IPS-NIHi7 (cell line): Measurements from ENCODE around the gene MANSC4.

Experiments
- DNase-seq: peaks from one replicate; pipeline ENCODE4 v3.0.0; 2012; ENCODE audit warnings: mixed read lengths; ENCODE audit errors: extremely low spot score

MANSC4 gene

DNA sequence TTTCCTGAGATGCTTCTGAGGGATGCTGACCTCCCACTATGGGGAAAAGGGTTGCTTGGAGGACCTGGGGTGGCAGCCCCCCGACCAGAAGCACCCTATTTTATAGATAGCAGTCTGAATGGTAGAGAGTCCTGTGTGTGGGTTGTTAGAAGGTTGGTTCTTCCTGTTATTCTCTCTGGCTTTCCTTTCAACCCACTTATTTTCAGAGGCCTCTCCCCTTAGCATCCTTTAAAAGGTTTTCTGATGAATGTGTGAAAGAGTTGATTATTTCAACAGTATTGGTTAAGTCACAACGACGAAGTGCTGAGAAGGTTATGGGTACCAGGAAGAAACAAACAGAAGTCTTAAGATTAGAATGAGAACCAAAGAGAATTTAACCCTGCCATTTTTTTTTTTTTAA, 20.8 kb upstream of the MANSC4 start:
- DNase-seq, result no peak

DNA sequence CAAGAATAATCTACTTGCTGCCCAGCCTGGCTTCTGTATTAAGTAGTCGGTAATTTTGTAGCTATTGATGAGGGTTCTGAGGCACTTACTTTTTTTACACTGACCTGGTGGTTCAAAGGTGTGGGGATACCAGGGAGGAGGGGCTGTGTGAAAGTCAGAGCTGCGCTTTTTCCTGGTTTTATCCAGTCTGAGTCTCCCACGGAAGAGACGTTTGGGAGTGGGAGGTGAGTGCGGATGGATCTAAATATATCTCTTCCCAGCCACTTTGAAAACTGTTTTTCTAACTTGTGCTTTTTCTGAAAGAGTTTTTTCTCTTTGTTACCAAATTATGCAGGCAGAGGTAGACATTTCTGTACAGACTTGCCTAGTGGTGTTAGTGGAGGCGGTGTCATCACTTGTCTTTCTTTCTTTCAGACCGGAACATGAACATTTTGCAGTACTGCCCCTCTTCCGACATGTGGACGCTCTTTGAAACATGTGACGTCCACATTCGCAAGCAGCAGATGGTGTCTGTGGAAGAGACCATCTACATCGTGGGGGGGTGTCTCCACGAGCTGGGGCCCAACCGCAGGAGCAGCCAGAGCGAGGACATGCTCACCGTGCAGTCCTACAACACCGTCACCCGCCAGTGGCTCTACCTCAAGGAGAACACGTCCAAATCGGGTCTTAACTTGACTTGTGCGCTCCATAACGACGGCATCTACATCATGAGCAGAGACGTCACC, 17.4 kb upstream of the MANSC4 start:
- DNase-seq, result no peak

DNA sequence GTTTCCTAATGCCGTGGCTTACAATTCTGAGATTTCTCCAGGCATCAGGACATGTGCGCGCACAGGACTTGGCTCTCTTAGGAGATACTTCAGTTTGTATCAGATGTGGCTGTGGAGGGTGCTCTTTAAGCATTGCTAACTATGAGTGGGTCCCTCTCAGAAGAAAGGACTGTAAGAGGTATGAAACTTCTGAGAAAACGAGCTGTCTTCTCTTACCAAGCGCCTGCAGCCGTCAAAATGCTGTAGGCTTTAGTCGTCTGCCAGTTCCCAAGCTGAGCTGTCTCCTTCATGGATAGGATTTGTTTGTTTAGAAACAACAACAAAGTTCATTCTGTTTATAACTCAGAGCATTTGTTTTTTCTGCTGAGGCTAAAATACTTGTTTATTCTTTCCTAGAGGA, 16.1 kb upstream of the MANSC4 start:
- no peak for DNase-seq

DNA sequence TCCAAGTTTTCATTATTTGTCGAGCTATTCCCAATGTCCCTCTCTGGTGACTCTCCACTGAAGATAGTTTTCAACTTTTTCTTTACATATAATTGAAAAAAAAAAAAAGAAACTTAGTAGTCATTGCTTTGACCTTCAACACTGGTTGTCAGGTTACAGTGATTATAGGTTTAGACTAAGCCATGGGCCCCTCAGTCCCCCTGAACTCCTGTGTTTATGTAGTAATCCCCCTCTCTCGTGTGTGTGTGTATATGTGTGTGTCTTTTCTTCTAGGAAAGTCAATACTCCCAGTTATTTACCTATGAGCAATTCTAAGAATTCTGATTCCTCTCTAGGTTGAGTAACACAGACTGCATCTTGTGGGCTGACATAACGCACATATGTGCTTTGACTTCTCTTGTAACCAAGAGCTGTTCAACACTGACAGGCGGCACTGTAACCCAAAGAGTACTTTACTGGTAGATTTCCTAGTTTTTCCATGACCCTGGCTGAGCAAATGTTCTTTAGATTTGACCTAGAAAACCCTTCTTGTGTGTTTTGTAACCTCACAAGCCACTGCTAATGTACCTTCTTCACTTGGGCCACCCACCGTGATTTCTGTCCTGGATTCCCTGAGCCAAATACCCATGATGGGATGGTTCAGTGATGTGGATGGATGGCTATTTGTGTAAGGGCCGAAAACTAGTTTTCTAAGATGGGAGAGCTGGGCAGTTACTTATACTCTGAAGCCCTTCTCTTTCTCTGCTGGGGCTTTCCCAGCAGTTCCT, 15.0 kb upstream of the MANSC4 start:
- DNase-seq, result no peak

DNA sequence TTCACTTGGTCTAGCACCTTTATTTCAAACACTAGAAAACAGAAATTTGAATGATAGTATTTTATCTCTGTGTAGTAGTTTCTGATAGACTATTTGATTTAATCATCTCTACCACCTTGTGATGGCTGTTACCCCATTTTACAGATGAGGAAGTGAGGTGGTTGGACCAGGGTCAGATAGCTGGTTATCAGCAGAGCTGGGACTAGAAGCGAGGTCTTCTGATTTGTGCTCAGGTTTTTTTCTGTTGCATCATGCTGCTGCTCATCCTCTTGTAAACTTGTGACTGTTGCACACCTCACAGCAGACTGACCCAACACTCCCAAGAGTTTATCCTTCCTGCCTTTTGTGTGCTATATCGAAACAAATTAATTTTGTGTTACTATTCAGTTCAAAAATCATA, 10.1 kb upstream of the MANSC4 start:
- no peak for DNase-seq

DNA sequence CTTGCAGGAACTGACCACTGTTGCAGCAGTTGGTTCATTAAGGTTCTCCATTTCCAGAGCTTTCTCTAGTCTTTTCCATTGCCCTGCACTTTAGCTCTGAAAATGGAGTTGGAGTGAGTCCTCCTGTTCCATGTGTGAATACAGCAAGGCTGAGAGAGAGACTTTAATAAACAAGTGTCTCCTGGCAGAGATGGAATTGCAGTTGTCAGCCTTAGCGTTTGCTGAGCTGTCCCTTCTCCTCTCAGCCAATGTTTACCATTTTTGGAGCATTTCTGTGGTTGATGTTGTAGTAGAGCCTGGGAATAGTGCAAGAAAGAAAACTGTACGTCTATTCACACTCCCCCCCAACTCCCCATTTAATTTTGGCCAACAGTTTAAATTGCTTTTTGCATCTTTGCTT, 7.5 kb upstream of the MANSC4 start:
- no peak for DNase-seq

DNA sequence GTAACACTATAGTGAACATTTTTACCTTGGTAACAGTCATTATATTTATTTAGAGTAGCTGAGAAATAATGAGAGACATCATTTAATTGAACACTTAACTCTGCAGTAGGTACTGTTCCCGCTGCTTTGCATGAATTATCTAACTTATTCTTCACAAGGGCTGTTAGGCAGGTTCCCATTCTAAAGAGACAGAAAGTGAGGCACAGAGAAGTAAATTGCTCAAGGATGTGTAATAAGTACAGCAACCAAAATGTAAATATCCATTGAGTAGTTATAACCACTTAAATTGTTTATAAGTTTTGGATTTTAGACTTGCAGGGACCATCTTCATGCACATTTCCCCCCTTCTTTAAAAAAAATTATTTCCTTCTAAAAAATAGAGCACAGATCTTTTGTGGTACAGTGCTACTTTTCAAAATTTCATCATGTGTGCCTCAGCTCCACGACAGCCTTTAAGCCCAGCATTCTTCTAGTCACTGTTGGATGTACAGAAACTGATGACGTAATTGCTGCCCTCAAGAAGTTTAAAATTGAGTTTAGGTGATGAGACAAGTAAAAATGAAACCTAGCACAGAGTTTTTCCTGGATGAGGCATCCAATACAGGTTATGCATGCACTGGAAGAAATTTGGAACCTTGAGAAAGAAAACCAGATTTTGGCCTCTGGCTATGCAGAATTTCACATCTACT, 6.0 kb upstream of the MANSC4 start:
- no peak for DNase-seq

DNA sequence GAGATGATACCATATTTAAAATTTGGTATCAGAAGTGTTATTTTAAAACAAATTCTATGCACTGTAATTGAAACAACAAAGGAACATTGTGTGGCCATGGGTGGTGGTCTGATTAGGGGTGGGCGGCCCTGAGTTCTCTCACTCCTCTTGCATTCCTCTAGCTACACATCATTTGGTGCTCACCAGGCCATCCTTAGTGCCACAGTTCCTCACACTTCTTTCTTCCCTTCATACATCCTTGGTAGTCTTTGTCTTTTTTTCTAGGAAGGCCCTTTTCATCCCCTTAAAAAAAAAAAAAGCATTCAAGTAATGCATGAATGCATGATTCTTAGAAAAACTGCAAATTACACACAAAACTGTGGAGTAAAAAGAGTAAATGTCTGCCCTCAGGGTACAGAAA, 2.4 kb upstream of the MANSC4 start:
- peak; percentile 21 for DNase-seq

DNA sequence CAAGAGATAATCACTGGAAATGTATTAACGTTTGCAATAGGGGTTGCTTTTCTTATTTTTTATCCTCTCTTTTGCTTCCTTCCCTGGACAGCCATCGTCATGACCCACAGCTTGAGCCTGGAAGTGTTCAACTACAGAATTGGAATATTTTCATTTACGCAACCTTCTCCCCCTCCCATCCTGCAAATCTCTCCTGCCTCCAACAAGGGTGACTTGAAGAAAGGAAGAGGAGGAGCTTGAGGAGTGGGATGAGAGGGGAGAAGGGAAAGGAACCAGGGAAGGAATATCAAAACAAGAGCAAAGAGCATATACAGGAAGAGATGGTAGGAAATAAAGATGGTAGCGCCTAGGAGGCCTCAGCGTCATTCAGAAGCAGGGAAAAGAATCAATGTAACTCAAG, 1.6 kb upstream of the MANSC4 start:
- no peak for DNase-seq

DNA sequence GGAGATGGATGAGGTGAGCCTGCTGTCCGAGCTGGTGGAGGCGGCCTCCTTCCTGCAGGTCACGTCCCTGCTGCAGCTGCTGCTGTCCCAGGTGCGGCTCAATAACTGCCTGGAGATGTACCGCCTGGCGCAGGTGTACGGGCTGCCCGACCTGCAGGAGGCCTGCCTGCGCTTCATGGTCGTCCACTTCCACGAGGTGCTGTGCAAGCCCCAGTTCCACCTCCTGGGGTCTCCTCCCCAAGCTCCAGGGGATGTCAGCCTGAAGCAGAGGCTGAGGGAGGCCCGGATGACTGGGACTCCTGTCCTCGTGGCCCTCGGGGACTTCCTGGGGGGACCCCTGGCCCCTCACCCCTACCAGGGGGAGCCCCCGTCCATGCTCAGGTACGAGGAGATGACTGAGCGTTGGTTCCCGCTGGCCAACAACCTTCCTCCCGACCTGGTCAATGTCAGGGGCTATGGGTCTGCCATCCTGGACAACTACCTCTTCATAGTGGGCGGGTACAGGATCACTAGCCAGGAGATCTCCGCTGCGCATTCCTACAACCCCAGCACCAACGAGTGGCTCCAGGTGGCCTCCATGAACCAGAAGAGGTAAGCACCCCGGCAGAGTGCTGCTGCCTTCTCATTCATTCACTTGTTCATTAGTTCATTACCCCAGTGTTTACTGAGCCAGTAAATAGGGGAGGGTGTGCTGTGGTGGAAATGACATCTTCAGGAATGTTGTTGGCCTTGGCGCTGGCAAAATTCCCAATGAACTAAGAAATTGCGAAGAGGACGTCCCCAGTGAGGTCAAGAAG, 774 bp upstream of the MANSC4 start:
- peak; percentile 43 for DNase-seq

DNA sequence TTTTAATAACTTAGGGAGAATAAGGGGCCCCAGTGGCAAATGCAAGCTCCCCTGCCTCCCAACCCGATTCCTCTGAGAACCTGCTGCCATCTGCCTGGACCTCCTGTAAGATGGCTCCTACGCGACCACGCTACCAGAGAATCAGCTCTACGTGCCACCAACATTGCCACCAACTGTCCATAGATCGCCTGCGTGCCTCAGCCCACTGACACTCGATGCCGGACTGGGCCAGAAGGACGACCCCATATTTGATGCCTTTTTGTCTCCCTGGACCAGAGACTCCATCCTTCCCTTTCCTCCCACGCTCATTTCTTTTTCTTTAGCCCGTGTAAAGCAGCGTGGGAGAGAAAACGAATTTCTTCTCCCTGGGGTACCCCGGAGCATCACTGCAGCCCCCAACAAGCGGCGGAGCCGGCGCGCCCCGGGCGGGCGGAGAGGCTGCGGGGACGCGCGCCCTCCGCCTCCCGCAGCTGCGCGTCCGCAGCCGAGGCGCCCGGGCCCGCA, 568 bp downstream of the MANSC4 start:
- DNase-seq, result peak; percentile 13

DNA sequence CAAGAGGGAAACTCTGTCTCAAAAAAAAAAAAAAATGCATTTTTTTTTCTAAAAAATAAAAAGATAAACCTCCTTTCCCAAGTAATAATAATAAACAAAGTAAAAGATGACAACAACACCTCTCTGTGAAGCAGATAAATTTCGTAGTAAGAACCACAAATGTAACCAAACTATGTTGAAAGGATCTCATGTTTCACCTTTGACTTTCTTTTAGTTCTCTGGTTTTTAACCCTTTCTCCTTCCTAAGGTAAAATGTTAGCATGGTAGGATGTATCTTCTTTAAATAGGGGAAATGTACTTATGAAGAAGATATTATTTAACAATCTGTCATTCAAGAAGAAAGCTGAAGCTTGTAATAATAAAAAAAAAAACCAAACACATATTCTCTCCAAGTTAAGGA, 1.8 kb downstream of the MANSC4 start:
- no peak for DNase-seq

DNA sequence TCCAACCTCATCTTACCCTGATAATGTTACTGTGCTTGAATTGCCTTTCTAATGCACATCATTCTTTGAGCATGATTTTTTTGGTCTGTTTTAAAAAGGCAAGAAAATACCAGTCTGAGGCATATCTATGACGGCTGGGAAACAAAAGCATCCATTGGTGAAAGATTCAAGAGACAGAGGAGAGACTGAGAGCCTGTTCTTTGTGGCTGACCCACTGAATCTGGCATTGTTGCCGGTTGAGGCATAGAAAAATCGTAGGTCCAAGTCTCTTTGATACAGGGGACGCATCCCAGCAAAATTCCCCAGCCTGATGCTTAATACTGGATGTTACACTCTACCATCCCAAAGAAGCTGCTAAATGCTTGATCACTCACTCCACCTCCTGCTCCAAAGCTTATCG, 2.9 kb downstream of the MANSC4 start:
- DNase-seq, result no peak

DNA sequence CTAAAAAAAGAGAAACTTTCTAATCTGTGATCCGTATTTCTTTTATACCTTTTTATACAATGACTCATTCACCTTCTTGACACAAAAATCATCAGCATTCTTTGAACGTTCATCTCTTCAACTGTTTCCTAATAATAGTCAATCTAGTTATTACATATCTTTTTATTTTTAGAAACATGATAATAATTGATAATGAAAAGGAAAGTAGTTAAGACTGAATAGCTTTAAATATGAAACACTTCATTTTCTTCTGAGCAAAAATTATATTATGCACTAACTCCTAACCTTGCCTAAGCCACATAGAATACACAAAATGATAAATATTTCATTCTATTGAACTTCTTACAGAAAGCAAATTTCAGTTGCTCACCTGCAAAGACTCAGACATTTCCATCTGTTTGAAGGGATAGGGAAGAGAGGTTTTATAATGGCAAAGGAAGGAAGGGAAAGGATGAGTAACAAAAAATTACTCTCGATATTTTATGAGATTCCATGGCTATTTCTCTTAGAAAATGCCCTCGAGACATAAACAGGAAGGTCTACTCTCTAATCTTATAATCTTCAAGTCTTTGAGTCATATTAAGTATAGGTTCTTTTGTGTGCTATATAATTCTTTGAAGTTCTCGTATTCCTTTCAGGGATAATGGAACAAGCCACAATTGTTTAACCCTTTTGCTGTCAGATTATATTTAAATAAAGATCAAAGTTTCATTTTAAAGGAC, 7.5 kb downstream of the MANSC4 start:
- no peak for DNase-seq

DNA sequence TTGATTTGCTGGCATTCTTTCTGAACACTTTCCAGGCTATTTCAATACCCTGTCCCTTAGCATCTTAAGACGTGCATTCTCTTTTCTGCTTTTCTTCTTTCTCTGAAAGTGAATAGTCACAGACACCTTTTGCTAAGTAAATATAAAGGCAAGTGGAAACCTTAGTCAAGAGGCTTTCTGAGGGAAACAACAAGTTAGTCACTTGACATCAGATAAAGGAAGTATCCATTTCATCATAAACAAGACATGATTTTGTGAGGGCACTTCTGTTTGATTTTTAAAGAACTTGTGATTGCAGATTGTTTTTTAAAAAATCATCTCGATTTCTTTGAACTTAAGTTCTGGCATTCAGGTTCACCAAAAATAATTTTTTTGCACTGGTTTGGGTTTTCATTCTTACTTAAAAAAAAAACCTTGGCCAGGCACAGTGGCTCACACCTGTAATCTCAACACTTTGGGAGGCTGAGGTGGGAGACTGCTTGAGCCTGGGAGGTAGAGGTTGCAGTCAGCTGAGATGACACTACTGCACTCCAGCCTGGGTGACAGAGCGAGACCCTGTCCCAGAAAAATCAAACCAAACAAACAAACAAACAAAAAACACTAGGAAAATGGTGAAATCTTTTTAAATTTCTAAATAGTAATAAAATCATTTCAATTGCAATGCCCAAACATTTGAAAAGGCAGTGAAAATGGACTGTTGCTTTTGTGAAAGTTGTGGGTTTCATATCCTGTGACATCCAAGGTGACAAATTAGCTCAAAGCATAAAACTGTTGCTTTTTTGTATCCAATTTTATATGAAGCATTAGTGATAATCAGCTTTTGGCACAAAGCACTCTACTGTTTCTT, 8.3 kb downstream of the MANSC4 start:
- DNase-seq, result no peak

DNA sequence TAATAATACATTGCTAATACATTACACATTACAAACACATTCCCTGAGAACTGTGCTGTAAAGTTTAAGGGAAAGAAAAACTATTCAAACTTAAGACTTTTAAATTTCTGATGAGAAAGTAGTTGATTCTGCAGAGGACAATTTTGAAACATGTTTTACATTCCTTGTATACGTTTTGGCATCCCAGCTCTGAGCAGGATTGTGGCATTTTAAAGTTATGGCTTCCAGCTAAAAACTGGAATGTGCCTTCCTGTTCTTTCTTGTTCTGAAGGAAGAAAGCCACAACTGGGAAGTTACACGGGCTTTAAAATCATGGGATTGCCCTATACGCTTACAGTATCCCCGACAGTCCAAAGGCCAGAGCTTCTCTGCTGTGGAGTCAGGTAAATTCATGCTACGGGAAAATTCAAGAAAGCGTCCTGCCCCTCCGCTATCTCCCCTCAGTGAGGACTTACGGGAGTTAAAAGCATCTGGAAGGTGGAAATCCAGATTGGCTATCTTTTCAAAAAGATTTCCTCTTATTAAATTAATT, 10.8 kb downstream of the MANSC4 start:
- no peak for DNase-seq

DNA sequence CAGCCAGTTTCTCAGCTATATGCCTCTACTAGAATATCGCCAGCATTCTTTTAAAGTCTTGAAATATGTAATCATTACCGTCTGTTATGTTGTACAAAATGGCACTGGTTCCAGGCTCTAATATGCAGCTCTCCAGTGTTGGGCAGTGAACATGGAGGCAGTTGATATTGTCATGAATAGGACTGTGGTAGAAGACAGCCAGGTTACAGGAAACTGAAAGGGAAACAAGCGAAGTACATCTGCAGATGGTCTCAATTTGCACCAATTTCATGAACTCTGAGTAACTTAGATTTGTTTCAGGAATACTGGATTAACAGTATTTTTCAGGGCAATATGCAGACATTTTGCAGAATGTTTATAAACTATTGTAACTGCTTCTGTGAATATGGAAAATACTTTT, 13.4 kb downstream of the MANSC4 start:
- no peak for DNase-seq

DNA sequence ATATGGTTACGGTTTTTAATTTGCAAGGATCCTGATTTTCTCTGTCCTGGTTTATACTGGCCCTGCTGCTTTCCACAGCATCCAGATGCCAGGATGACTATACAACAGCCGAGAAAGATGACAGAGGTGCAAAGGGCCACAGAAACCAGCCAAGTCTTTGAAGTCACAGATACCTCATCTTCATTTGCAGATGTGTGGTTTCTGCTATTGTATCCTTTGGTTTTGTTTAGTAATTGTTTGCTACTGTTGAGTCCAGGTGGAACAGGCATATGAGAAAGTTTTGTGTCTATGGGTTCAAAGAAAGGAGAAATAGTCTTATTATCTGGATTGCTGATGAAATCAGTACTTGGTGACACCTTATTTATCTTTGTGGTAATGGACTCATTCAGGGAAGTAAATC, 17.3 kb downstream of the MANSC4 start:
- DNase-seq, result no peak

DNA sequence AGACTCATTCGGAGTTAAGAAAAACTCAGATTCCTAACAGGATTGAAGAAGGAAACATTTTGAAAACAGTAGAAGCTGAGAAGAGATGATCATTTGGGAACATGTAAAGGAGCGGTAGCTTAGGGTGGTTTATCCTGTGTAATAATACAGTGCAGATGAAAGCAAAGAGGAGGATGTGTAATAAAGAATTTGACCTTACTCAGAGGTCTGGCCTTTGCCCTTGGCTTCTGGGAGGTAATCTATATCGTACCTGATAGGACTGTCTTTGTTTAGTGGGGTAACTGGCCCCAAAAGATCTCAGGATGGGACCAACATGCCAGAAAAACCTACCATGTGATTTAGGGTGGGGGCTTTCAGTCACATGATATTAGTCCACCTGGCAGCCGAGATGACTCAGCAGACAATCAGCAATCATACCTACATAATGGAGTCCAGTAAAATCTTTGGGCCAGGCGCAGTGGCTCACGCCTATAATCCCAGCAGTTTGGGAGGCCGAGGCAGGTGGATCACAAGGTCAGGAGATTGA, 23.3 kb downstream of the MANSC4 start:
- DNase-seq, result no peak

DNA sequence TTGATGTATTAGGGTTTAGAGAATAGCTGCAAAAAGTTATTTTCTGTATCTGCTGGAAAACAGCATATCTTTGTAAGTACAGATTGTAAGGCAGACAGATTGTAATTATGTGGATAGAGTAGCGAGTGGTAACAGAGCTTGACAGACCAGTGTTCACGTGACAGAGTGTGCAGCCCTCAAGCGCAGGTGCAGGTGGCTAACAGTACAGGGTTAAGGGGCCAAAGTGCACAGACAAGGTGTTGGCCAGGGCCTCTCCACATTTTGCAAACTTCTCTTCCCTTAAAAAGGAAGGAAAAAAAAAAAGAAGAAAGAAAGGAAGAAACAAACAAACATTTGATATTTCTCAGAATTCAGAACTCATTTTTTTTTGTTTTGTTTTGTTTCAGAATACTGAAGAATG, 25.2 kb downstream of the MANSC4 start:
- DNase-seq, result no peak
